T-cell (primary cell): ENCODE results near the gene PZP. TPM values are rescaled to one million over a fixed set of nuclear protein-coding genes. Genes with fewer than 3 reads are reported as not detected.
"Not testable (repeated sequence)": the region's sequence is repeated elsewhere in the genome, so short reads cannot be mapped to it uniquely, and the experiment has no call there.

Source experiments
- ATAC-seq, 4 experiments: fragments of 200-7000 bp in 3 of 4; fragments of 150-1000 bp in 1 of 4; cut with Tn5 transposase; replicated peaks in 1 of 4; 1 replicate in 3 of 4; 2 replicates in 1 of 4; pipeline ENCODE4 v1.10.0; 2021; ENCODE audit warnings: moderate library complexity in 3 of 4, mild to moderate bottlenecking in 2 of 4, moderate number of reproducible peaks in 1 of 4
- CTCF ChIA-PET, 2 donors: fragments of 300-600 bp; sonication (Branson Sonifier 250); formaldehyde crosslinking; loops; one replicate each; lab custom pipeline; 2022; ENCODE audit warnings: antibody characterized with exemption in 2 of 2; lab: Charles Lee
- POLR2A ChIA-PET, 2 donors: fragments of 300-600 bp; sonication (Branson Sonifier 250); formaldehyde crosslinking; loops; one replicate each; lab custom pipeline; 2022; ENCODE audit warnings: antibody characterized with exemption in 2 of 2; lab: Charles Lee
- DNase-seq, 35 experiments: peaks; one replicate each; pipeline versions ENCODE4 v3.0.0 to v3.0.0-alpha.2; 2013 to 2023
- H3K27ac ChIP-seq: one replicate; pipeline ENCODE4 v1.5.1; 2013; ENCODE audit warnings: low read length
- H3K27me3 ChIP-seq, 2 experiments: replicated peaks in 1 of 2; 1 replicate in 1 of 2; 2 replicates in 1 of 2; pipeline versions ENCODE4 v1.6.1 to v1.7.0; 2013; ENCODE audit warnings: low read length in 1 of 2, mixed read lengths in 1 of 2; ENCODE audit not compliant: control insufficient read depth in 2 of 2, insufficient read depth in 2 of 2; ENCODE audit errors: extremely low read depth in 1 of 2
- H3K36me3 ChIP-seq, 2 donors: 1 replicate in 1 of 2; 2 replicates in 1 of 2; pipeline versions ENCODE4 v1.6.1 to v1.7.0; 2013; ENCODE audit warnings: low read length in 1 of 2; ENCODE audit not compliant: control insufficient read depth in 2 of 2, insufficient read depth in 1 of 2; ENCODE audit errors: extremely low read depth in 1 of 2
- H3K4me1 ChIP-seq, 2 experiments: 1 replicate in 1 of 2; 2 replicates in 1 of 2; pipeline versions ENCODE4 v1.6.1 to v1.7.0; 2013; ENCODE audit warnings: low read length in 2 of 2, mixed read lengths in 1 of 2; ENCODE audit not compliant: insufficient read depth in 2 of 2, control insufficient read depth in 1 of 2; ENCODE audit errors: extremely low read depth in 1 of 2
- H3K4me3 ChIP-seq, 2 donors: 1 replicate in 1 of 2; 2 replicates in 1 of 2; pipeline versions ENCODE4 v1.5.1 to v1.7.0; 2013; ENCODE audit warnings: mild to moderate bottlenecking in 2 of 2, low read length in 1 of 2, moderate library complexity in 1 of 2; ENCODE audit not compliant: control insufficient read depth in 1 of 2; ENCODE audit errors: extremely low read depth in 1 of 2
- H3K9me3 ChIP-seq: 2 replicates; pipeline ENCODE4 v1.7.0; 2013
- H3K27ac Mint-ChIP-seq, 2 donors: one replicate each; pipeline ENCODE4 v1.8.0; 2020 to 2021; ENCODE audit warnings: mild to moderate bottlenecking in 2 of 2, mixed read lengths in 2 of 2
- H3K27me3 Mint-ChIP-seq, 2 donors: one replicate each; pipeline ENCODE4 v1.8.0; 2021 to 2022; ENCODE audit warnings: mixed read lengths in 2 of 2
- H3K36me3 Mint-ChIP-seq: one replicate; pipeline ENCODE4 v1.8.0; 2021; ENCODE audit warnings: mixed read lengths
- H3K4me1 Mint-ChIP-seq, 3 donors: one replicate each; pipeline ENCODE4 v1.8.0; 2020 to 2022; ENCODE audit warnings: mixed read lengths in 3 of 3, mild to moderate bottlenecking in 1 of 3
- H3K4me3 Mint-ChIP-seq, 3 donors: one replicate each; pipeline ENCODE4 v1.8.0; 2020 to 2022; ENCODE audit warnings: mild to moderate bottlenecking in 3 of 3, mixed read lengths in 3 of 3, moderate library complexity in 3 of 3
- H3K9me3 Mint-ChIP-seq, 3 donors: one replicate each; pipeline ENCODE4 v1.8.0; 2020 to 2022; ENCODE audit warnings: mixed read lengths in 3 of 3
- WGBS: methylation state at CpG from one replicate; pipeline ENCODE4 v1.1.5; 2013; ENCODE audit warnings: missing lambda C conversion rate; ENCODE audit not compliant: insufficient coverage; 5-methylcytosine and 5-hydroxymethylcytosine counted together
- total RNA-seq, 35 experiments: library from RNA in 6 of 35; stranded (reverse) in 6 of 35; fragments of 120-200 nt in 1 of 35; gene quantifications; one replicate each; pipeline versions ENCODE4 v1.2.1 to v1.2.4 and lab custom pipeline; 2013 to 2026

The PZP gene
- total RNA-seq (not detected), total RNA-seq (lab: John Stamatoyannopoulos, UW) (0 to 0.41 (median 0) reads per million in 29 experiments)
- not detected for total RNA-seq (2013)

DNA sequence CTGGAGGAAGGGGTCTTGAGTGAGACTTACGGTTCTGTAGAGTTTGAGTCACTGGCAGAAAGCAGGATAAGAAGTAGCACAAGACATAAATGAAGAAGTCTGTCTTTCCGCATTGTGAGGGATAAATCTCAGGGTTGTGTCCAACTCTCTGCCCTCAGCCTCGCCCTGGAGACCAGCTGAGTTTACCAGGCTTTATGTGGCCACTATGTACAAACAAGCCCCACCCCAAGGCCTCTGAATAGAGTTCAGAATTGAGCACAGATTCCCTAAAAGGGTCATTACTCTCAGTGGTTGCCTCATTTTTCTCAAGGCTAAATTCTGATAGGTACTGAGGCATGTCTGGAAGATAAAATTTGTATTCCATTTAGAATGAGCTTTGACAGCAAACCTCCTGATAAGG is at the start of gene PZP:
Gene PZP, minus strand, starts transcription at position 167 of the 400 bp plus-strand sequence. Its CDS starts 54 bp downstream, at position 113.
- H3K4me1 ChIP-seq = no peaks in the 10 kb centered on the region
- Mint-ChIP-seq H3K27me3 (no peaks in the 10 kb centered on the region), H3K4me3 (no peak within 1 kb of the TSS), H3K36me3 (peaks cover 20% of the 10 kb centered on the region), H3K4me1 (no peaks in the 10 kb centered on the region), H3K9me3 (peaks cover 0 to 7% (median 4%) of the 10 kb centered on the region in 3 donors), H3K27ac (no peak within 1 kb of the TSS)
- CTCF ChIA-PET = interaction anchor here in 1 of 2 donors (0.6 kb wide), 1 partner anchor 281 kb away, joined by 3 read pairs; no protein-coding TSS in a partner anchor
- H3K4me3 ChIP-seq = no peak within 1 kb of the TSS
- no peaks in the 10 kb centered on the region for H3K9me3 ChIP-seq
- no peaks in the 10 kb centered on the region for H3K27me3 ChIP-seq
- DNase-seq = no peak
- no peaks in the 10 kb centered on the region for H3K36me3 ChIP-seq
- no peak within 1 kb of the TSS for H3K27ac ChIP-seq
- POLR2A ChIA-PET = no interaction called here
- no peak for ATAC-seq
- 100% methylated on average over 1 of the region's 3 CpGs for WGBS

DNA sequence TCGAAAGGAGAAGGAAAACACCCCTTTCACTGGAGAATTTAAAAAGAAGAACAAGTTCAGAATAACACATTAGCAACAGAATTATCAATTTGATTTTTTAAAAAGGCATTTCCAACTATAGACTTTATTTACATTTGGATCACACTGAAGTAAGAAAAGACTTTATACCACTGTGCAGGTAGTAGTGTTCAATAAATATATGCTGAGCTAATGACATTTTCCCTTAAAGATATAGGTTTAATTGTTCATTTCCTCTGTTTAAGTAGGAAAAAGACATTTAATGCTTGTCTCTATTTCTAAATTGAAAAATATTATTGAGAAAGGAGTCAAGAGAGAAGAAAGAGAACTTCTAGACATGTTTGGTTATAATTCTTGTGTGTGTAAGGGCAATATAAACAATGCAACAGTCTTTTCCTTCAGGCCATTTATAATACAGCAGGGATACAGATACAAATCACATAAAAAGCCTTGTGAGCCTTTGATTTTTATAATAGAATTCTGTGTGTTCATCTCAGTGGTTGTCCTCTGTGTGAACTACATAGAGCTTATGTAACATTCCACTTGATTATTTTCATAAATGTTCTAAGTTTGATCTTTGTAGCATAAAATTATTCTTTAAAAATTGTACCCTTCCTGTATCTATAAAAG is 48.7 kb upstream of the PZP start:
- POLR2A ChIA-PET = no interaction called here
- H3K27ac ChIP-seq = no peak overlapping the region
- Mint-ChIP-seq H3K4me3 (no peak overlapping the region), H3K9me3 (peaks cover 0 to 6% (median 0%) of the 10 kb centered on the region in 3 donors), H3K36me3 (peaks cover 18% of the 10 kb centered on the region), H3K27me3 (peaks cover 0 to 2% of the 10 kb centered on the region in 2 donors), H3K27ac (no peak overlapping the region), H3K4me1 (no peaks in the 10 kb centered on the region)
- WGBS = no CpG with 5 or more reads among the region's 1 CpG
- DNase-seq (no peak), ATAC-seq (no peak)
- H3K9me3 ChIP-seq = no peaks in the 10 kb centered on the region
- H3K36me3 ChIP-seq = peaks cover 0 to 6% of the 10 kb centered on the region in 2 donors
- H3K4me1 ChIP-seq = no peaks in the 10 kb centered on the region
- CTCF ChIA-PET = no interaction called here
- no peaks in the 10 kb centered on the region for H3K27me3 ChIP-seq
- H3K4me3 ChIP-seq = no peak overlapping the region

GRCh38 chr12:9256341-9256740 is 48.1 kb upstream of the PZP start:
- Histone ChIP-seq H3K4me1 (no peaks in the 10 kb centered on the region), H3K9me3 (no peaks in the 10 kb centered on the region), H3K4me3 (no peak overlapping the region), H3K27ac (no peak overlapping the region), H3K27me3 (no peaks in the 10 kb centered on the region), H3K36me3 (peaks cover 0 to 6% of the 10 kb centered on the region in 2 donors)
- Mint-ChIP-seq H3K36me3 (peaks cover 18% of the 10 kb centered on the region), H3K27me3 (peaks cover 0 to 8% of the 10 kb centered on the region in 2 donors), H3K4me3 (no peak overlapping the region), H3K4me1 (no peaks in the 10 kb centered on the region), H3K9me3 (peaks cover 0 to 6% (median 0%) of the 10 kb centered on the region in 3 donors), H3K27ac (no peak overlapping the region)
- ATAC-seq (no peak), DNase-seq (no peak)
- POLR2A ChIA-PET = no interaction called here
- CTCF ChIA-PET = no interaction called here

DNA sequence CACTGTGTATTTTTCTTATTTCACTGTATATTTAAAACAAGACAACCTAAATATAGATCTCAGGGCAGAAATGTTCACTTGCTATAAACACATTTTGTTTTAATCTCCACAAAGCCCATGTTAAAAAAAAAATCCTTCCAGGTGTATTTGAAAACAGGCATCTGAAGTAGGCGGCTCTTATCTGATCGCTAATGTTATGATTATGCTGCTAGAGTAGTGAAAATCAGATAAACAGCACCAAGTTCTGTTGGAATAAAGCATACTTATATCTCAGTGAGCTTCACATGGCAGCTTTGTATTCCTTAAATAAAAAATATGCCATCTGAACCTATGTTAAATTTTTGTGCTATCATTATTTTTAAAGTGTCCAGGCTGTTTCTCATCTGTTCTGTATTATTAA is 47.6 kb upstream of the PZP start:
- CTCF ChIA-PET = no interaction called here
- peaks cover 0 to 11% of the 10 kb centered on the region in 2 donors for H3K27me3 Mint-ChIP-seq
- no CpG with 5 or more reads among the region's 2 CpGs for WGBS

DNA sequence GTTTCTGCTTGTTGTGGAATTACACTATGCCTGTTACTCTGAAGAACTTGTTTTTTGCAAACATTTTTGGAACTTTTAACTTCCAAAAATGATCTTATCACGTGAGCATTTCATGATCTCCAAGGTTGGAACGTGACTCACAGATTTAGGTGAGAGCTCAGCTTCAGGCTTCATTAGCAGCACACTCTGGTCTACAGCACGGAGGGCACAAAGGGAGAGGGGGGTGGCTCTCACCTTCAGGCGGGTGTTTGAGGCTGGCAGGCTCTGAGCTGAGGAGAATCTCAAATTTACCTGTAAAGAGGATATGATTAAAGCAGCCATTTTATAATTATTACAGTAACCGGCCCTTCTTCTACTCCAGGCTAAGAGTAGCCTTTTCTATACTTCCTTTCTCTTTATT is 45.3 kb upstream of the PZP start:
- no peaks in the 10 kb centered on the region for H3K4me1 Mint-ChIP-seq
- peaks cover 26% of the 10 kb centered on the region for H3K36me3 Mint-ChIP-seq
- CTCF ChIA-PET = no interaction called here
- no peaks in the 10 kb centered on the region for H3K9me3 ChIP-seq
- no peak overlapping the region for H3K4me3 Mint-ChIP-seq
- 100% methylated on average over 1 of the region's 5 CpGs for WGBS
- H3K27ac ChIP-seq = no peak overlapping the region
- H3K27ac Mint-ChIP-seq = no peak overlapping the region
- peaks cover 4 to 21% of the 10 kb centered on the region in 2 donors for H3K27me3 Mint-ChIP-seq
- H3K36me3 ChIP-seq = peaks cover 0 to 6% of the 10 kb centered on the region in 2 donors
- POLR2A ChIA-PET = no interaction called here
- peaks cover 0 to 11% (median 0%) of the 10 kb centered on the region in 3 donors for H3K9me3 Mint-ChIP-seq
- no peaks in the 10 kb centered on the region for H3K27me3 ChIP-seq
- ATAC-seq (no peak), DNase-seq (no peak)
- no peaks in the 10 kb centered on the region for H3K4me1 ChIP-seq
- H3K4me3 ChIP-seq = no peak overlapping the region

More for the DNA sequence above, 47.6 kb upstream of the PZP start:
- Histone ChIP-seq H3K36me3 (peaks cover 0 to 6% of the 10 kb centered on the region in 2 donors), H3K9me3 (no peaks in the 10 kb centered on the region), H3K4me3 (no peak overlapping the region), H3K27me3 (no peaks in the 10 kb centered on the region), H3K4me1 (no peaks in the 10 kb centered on the region), H3K27ac (no peak overlapping the region)
- no peak for ATAC-seq
- H3K9me3 Mint-ChIP-seq = peaks cover 0 to 6% (median 0%) of the 10 kb centered on the region in 3 donors
- no peak overlapping the region for H3K27ac Mint-ChIP-seq
- H3K4me3 Mint-ChIP-seq = no peak overlapping the region
- H3K36me3 Mint-ChIP-seq = peaks cover 18% of the 10 kb centered on the region
- POLR2A ChIA-PET = no interaction called here
- DNase-seq = no peak
- no peaks in the 10 kb centered on the region for H3K4me1 Mint-ChIP-seq

- DNase-seq, CTCF ChIA-PET, H3K27ac Mint-ChIP-seq, H3K27ac ChIP-seq, POLR2A ChIA-PET, H3K9me3 ChIP-seq, H3K4me1 ChIP-seq, H3K36me3 ChIP-seq, H3K4me3 ChIP-seq, ATAC-seq, H3K4me3 Mint-ChIP-seq, H3K4me1 Mint-ChIP-seq, H3K27me3 ChIP-seq: not testable (repeated sequence)
- Mint-ChIP-seq H3K36me3 (peaks cover 28% of the 10 kb centered on the region), H3K27me3 (peaks cover 4 to 25% of the 10 kb centered on the region in 2 donors), H3K9me3 (peaks cover 0 to 11% (median 0%) of the 10 kb centered on the region in 3 donors)
- 100% methylated on average over 2 of the region's 2 CpGs for WGBS
Observed at GRCh38 chr12:9252791-9253190, 44.6 kb upstream of the PZP start.
